Superior temporal gyrus (tissue), 1 donor: Measurements from ENCODE around the gene GDAP1L1.
"Not testable (repeated sequence)": the region's sequence is repeated elsewhere in the genome, so short reads cannot be mapped to it uniquely, and the experiment has no call there.

Experiments
- DNase-seq: peaks from one replicate; pipeline ENCODE4 v3.0.0-alpha.2; 2016; ENCODE audit errors: extremely low spot score

The GDAP1L1 gene

DNA sequence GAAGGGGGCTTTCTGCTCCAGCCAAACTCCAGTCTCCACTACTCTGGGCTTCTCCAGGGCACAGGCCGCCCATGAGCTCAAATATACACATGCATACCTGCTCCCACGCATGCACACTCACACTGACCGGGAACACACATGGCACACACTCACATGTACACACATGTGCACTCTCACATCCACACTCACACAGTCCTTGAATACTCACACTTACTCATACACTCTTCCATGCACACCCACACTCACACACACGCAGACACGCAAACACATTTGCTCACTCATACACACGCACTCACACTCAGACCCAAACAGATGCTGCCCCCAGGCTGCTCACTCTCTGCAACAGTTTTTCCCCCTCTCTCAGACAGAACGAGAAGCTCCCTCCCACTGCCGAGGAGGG, 7.0 kb downstream of the GDAP1L1 start:
- DNase-seq: no peak

DNA sequence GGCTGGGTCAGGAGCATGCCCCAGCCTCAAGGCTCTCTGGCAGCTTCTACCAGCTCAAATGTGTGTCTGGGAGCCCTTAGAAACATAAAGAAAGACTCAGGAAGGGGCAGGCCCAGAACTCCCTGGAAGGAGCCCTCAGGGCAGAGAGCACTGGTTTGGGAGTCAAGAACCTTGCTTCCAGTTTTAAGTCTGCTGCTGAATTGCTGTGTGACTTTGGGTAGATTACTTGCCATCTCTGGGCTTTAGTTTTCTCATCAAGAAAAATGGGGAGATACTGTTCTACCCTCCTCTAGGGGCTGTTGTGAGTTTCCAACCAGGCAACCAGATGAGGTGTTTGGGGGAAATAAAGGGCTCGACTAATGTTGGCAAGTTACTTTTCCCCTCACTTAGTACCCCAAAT, 8.8 kb downstream of the GDAP1L1 start:
- no peak for DNase-seq

DNA sequence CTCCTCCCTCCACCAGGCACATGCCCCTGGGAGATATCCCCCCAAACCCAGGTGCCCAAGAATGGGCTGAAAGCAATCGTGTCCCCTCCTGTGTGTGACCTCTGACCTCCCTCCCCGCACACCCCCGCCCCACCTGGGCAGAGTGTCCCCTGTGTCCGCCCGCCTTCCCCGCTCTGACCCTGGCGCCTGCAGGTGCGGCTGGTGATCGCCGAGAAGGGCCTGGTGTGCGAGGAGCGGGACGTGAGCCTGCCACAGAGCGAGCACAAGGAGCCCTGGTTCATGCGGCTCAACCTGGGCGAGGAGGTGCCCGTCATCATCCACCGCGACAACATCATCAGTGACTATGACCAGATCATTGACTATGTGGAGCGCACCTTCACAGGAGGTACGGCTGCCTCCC, 9.9 kb downstream of the GDAP1L1 start:
- no peak for DNase-seq

DNA sequence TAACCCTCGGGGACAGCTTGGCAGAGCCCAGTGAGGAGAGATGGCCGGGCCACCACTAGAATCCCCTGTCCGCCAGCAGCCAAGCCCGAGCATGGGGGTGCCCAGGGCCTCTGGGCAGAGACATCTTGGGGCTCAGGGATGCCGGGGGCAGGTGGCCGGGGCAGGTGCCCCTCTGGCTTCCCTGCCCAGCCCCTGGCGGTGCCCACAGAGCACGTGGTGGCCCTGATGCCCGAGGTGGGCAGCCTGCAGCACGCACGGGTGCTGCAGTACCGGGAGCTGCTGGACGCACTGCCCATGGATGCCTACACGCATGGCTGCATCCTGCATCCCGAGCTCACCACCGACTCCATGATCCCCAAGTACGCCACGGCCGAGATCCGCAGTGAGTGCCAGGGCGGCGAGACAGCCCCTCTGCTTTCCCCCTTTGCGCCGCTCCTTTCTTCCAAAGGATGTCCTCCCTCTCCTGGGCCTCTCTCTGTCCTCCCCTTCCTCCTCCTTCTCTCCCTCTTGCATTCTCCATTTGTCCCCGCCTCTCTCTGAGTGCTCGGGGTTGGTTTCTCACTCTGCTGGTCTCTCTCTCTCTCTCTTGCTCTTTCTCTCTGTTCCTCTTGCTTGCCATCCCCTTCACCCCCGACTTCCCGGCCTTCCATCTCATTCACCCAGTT, 11.2 kb downstream of the GDAP1L1 start:
- DNase-seq: no peak

DNA sequence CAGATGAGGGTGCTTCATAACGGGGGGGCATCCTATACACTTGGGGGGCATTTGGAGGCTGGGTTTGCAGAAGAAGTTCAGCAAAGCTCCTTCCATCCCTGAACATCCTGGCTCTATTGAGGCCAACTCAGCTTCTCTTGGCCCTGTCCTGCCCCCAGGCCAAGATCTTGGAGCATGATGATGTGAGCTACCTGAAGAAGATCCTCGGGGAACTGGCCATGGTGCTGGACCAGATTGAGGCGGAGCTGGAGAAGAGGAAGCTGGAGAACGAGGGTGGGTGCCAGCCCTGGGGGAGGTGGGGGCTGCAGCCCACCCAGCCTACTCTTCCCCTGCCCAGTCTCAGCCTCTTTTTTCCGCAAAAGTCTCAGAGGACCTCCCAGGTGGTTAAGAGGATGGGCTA, 17.2 kb downstream of the GDAP1L1 start:
- DNase-seq: no peak

DNA sequence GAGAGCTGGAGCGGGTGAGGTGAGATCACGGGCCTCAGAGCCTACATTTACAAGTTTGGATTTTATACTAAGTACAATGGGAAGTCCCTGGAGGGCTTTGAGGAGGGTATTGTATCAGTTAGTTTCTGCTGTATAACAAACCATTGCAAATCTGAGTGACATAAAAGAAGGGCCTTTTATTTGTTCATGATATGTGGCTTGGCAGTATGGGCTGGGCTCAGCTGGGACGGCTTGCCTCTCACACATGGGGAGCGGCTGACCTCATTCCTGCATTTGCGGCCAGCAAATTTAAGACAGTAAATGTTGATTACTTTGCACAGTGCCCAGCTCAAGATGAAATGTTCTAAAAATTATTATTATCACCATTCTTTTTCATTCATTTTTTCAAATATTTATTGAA, 21.7 kb downstream of the GDAP1L1 start:
- DNase-seq: no peak

DNA sequence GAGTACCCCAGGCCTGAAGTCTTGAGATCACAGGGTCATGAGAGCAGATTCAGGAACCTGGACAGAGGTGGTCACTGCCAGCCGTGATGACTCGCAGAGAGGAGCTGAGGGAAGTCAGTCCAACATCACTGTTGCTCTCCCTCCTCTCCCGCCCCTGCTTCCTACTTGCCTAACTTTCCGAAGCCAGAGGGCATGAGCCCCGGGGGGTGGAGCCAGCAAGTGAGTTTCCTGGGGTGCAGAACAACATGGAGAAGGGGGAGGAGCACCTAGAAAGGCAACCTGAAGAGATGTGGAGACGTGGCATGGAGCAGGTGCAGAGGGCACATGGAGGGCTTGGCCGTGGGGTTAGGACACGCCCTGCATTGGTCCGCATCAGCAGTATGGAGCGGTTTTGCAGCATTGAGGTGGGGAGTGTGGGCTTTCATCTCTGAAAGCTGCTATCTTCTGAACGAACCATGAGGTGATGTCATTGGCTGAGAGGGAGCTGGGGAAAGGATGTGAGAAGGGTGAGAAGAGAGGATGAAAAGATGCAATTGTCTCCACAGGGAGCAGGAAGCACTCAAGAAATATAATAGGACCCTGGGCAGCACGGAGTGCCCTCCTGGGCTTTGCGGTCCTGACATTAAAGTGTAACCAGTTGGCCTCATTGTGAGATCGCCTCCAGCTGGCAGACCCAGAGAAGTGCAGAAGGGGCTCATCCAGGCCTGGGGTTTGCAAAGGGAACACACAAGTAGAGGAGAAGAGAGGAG, 25.0 kb downstream of the GDAP1L1 start:
- DNase-seq: no peak

DNA sequence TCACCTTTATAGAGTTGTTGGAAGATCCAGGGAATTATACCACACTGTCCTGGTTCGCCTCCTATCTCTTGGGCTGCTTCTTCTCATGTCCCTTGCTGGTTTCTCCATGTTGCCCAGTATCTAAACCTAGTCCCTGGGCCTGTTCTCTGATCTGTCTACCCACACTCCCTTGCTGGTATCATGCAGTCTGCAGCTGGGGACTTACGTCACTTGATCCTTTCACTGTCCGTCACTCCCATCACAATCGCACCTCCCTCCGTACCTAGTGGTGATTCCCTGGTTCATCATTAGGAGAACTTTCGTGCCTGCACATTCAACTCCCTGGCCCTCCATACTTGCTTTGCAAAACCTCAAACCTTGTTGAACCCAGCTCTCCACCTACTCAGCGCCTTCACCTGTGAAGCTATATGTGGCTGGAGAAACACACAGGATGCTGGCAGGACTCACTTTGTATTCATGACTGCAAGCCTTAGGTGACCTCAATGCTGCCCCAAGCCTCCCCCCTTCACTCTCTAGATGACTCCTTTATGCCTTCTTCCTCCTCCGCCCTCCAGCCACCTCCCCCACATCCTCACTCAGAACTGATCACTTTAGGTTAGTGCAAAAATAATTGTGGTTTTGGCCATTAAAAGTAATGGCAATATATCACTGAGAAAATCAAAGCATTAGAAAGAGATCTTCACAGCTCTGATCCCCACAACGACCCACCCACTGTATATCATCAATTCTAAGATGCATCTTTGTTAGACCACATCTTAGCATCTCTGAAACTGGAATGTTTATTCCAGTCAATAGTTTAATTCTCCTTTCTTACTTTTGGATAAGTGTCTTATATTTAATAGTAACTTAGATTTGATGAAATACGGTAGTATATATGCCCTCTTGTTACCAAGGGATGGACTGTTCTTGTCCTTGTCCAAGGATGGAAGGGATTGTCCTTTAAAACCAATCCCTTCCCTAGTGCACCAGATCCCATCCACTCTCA, 26.4 kb downstream of the GDAP1L1 start:
- DNase-seq: no peak

DNA sequence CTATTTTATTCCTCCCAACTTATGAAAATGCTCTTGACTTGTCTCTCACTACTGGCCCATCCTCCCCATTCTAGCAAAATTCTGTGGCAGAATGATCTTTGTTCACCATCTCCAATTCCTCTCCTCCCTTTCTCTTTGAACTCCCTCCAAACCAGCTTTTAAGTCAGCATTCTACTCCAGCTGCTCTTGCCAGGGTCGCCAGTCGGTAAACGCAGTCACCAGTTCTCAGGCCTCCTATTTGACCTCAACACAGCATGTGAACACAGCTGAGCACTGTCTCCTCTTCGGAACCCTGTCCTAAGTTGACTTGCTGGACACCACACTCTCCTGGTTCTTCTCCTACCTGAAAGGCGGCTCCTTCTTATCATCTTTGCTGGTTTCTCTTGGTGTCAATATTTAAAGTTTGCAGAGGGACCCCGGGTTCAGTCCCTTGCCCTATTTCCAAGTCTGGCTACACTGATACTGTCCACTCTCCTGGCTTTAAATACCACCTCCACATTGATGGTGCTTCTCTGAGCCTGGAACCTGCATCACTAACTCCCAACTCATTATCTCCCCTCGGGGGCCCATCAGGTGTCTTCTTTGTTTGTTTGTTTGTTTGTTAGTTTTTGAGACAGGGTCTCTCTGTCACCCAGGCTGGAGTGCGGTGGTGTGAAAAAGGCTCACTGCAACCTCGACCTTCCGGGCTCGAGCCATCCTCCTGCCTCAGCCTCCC, 27.4 kb downstream of the GDAP1L1 start:
- no peak for DNase-seq

DNA sequence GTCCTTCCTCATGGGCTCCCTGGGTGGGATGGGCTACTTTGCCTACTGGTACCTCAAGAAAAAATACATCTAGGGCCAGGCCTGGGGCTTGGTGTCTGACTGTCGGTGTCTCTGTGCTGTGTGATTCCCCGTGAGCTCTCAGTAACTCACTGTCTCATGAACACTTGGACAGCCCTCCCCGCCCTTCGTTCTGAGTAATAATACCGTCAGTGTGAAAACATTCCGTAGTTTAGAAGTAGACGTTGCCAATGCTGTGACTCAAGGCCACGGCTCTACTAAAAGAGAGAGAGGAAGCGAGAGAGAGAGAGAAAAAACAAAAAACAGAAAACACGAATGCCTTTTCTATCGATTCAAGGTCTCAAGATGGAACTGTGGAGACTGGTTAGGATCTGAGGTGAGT, 32.1 kb downstream of the GDAP1L1 start:
- DNase-seq: peak; percentile 17

DNA sequence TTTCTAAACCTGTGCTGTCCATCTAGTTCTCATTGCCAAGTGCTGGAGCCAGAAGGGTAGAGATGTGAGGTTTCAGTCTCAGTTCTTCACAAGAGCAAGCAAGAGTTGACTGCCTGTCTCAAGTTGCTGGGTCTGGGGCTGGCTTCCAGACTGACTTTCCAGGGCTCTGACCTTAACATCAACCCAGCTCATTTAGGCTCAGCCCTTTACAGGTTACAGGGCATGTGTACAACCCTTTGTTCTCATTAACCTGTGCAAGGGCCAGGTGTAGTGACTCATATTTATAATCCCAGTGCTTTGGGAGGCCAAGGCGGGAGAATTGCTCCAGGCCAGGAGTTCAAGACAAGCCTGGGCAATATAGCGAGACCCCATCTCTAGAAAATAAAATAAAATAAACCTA, 33.3 kb downstream of the GDAP1L1 start:
- no peak for DNase-seq

DNA sequence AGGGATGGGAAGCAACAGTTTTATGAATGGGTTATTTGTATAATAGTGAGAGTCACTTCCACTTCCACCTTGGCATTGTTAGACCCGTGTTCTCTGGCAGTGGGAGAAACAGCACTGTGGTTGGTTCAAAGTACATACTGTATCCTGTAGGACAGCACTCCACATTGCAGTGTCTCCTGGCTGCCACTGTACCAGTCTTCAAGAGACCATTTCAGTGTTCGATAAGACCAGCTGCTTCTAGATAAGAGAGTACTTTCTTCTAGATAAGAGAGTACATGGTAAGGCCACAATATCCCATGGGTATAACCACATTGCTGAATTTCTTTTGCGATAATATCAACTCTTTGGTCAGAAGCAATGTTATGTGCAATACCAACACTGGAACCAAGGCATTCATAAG, 35.1 kb downstream of the GDAP1L1 start:
- DNase-seq: no peak

DNA sequence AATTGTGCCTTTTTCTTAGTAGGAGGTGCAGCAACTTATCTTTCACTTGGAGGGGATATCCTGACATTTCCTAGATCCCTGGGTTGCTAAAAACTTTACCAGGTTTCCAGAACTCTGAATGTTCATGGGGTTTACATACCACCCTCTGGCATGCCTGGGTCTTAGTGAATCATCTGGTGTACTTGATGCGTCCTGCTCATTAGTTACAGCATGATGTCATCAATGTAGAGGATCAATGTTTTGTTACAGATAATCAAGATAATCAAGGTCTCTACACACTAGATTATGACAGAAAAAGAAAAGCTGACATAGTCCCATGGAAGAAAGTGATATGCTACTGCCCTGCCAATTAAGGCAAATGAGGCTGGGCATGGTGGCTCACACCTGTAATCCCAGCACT, 36.9 kb downstream of the GDAP1L1 start:
- DNase-seq: no peak

DNA sequence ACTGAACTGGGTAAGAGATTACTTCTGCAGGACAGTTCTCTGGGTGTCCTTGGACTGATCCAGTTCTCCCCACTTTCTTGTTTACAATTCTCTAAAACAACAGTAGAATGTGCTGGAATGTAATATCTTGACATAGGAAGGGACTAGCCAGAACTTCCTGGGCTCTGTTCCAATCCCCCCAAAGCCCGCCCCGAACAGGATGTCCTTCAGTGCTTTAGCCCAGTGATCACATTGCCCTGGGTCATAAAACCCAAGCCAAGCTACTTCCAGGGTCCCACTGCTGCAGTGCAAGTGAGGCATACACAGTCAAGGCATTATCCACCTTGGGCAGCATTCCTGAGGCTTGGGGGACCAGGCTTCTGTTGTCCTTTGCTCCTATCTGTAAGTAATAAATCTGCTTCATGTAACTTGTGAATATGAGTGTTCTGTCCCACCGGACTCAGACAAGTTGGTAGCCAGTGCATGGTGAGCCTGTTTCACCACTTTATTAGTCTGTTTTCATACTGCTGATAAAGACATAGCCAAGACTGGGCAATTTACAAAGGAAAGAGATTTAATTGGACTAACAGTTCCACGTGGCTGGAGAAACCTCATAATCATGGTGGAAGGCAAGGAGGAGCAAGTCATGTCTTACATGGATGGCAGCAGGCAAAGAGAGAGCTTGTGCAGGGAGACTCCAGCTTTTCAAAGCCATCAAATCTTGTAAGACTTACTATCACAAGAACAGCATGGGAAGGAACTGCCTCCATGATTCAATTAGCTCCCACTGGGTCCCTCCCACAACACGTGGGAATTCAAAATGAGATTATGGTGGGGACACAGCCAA, 40.4 kb downstream of the GDAP1L1 start:
- no peak for DNase-seq

DNA sequence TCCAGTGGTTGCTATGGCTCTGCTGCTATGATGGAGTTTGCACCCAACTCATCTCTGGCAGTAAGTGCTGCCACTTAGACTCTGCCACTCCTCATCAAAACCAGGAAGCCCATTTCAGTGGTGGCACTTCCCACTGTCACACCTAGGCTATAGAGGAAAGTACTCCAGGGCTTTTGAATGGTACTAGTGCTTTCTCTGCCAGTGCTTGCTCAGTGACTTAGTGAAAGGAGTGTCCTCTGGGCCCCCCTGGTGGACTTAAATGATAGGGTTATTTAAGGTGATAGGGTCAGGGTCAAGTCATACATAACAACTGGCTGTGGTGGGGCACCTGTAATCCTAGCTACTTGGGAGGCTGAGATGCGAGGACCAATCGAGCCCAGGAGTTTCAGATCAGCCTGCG, 41.1 kb downstream of the GDAP1L1 start:
- no peak for DNase-seq

DNA sequence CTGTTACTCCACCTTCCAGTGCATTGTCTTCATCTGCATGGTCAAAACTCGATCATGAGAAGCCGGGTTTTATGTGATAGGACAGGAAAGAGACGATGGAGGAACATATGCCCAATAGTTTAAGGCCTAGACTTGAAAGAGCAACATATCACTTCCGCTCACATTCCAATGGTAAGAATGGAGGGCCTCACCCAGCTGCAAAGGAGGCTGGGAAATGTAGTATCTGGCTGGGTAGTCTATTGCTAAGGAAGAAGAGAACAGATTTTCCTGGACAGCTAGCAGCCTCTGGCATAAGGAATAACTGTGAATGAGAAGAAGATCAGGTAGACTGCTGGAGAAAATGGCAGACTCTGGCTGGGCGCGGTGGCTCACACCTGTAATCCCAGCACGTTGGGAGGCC, 44.6 kb downstream of the GDAP1L1 start:
- DNase-seq: no peak

DNA sequence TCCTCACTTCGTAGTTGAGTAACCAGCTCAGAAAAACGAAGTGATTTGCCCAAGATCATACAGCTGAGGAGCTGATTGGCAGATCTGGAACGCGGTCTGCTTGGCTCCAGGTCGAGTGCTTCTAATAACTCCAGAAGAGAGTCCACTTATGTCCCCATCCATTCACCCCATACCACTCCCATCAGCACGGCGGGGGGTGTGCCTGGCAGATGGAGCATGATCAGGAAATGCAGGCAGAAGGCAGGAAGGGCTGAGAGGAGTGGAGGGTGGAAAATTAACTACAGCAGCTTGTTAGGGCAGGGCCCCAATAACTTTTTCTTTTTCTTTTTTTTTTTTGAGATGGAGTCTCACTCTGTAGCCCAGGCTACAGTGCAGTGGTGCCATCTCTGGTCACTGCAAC, 48.9 kb downstream of the GDAP1L1 start:
- no peak for DNase-seq

DNA sequence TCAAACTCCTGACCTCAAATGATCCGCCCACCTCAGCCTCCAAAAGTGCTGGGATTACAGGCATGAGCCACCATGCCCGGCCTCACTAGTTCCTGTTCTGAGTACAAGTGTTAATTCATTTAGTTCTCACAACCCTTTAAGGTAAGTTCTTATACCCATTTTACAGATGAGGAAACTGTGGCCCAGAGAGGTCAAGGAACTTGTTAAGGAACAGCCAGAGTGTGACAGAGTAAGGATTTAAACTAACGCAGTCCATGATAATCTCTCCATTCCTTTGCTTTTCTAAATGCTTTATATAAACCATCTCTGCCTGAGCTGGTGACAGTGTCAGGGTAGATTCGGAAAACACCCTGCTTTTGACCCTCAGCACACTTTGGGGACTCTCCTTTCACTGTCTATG, 50.6 kb downstream of the GDAP1L1 start:
- no peak for DNase-seq

DNA sequence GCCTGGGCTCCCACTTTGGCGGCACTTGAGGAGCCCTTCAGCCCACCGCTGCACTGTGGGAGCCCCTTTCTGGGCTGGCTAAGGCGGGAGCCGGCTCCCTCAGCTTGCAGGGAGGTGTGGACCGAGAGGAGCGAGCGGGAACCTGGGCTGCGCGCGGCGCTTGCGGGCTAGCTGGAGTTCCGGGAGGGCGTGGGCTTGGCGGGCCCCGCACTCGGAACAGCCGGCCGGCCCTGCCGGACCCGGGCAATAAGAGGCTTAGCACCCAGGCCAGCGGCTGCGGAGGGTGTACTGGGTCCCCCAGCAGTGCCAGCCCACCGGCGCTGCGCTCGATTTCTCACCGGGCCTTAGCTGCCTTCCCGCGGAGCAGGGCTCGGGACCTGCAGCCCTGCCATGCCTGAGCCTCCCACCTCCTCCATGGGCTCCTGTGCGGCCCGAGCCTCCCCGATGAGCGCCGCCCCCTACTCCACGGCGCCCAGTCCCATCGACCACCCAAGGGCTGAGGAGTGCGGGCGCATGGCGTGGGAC, 52.0 kb downstream of the GDAP1L1 start:
- DNase-seq: not testable (repeated sequence)

DNA sequence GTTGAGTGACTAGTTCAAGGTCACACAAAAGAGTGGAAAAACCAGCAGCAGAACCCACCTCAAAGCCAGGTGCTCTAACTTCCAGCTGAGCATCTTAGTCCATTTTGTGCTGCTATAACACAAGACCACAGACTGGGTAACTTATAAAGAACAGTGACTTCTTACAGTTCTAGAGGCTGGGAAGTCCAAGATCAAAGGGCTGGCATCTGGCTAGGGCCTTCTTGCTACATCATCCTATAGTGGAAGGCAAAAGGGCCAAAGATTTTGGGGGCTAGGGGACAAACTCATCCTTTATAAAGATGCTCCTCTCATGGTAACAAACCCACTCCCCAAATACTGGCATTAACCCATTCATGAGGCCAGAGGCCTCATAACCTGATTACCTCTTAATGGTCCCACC, 54.2 kb downstream of the GDAP1L1 start:
- DNase-seq: no peak
